Right lobe of liver (tissue), 4 donors: ENCODE measurements around the gene KANSL1L.

ENCODE experiments used
- POLR2A ChIP-seq: fragments of 450-650 bp; IDR thresholded peaks from one replicate; pipeline ENCODE4 v1.6.1; 2017; ENCODE audit warnings: antibody characterized with exemption, mild to moderate bottlenecking
- TF ChIP-seq, protein P1 (sequence below), 4 donors: fragments of 200-600 bp in 3 of 4; fragments of 450-650 bp in 1 of 4; IDR thresholded peaks; one replicate each; pipeline versions ENCODE4 v1.5.1 to v1.8.0; 2016 to 2022; ENCODE audit warnings: antibody characterized with exemption in 4 of 4, mild to moderate bottlenecking in 2 of 4
- donor health status: DM: no; HTN: no; CAD: no.
- donor health status: DM: no; HTN: no; CAD: no.
- donor health status: DM: no; HTN: yes; CAD: no.

GRCh38 chr2:210009896-210010295 is 161.3 kb downstream of the KANSL1L start:
- TF ChIP-seq, protein P1, sequence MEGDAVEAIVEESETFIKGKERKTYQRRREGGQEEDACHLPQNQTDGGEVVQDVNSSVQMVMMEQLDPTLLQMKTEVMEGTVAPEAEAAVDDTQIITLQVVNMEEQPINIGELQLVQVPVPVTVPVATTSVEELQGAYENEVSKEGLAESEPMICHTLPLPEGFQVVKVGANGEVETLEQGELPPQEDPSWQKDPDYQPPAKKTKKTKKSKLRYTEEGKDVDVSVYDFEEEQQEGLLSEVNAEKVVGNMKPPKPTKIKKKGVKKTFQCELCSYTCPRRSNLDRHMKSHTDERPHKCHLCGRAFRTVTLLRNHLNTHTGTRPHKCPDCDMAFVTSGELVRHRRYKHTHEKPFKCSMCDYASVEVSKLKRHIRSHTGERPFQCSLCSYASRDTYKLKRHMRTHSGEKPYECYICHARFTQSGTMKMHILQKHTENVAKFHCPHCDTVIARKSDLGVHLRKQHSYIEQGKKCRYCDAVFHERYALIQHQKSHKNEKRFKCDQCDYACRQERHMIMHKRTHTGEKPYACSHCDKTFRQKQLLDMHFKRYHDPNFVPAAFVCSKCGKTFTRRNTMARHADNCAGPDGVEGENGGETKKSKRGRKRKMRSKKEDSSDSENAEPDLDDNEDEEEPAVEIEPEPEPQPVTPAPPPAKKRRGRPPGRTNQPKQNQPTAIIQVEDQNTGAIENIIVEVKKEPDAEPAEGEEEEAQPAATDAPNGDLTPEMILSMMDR (IDR thresholded peaks at IDR 0.05): no peak
- TF ChIP-seq POLR2A: no peak
